Fibroblast of lung (primary cell): ENCODE results near the gene ZNF511.

Experiments used
- CTCF ChIP-seq, 2 donors: IDR thresholded peaks in 1 of 2; conservative IDR thresholded peaks in 1 of 2; 1 replicate in 1 of 2; 2 replicates in 1 of 2; pipeline ENCODE4 v1.5.1; 2011 to 2012; ENCODE audit warnings: low read length in 2 of 2, control low read depth in 1 of 2, inconsistent platforms in 1 of 2, low read depth in 1 of 2, mild to moderate bottlenecking in 1 of 2
- EZH2 ChIP-seq: IDR thresholded peaks from 2 replicates; pipeline ENCODE4 v1.5.1; 2012; ENCODE audit warnings: low read length, control low read depth, mild to moderate bottlenecking; ENCODE audit errors: missing control alignments

GRCh38 chr10:133341983-133342382 is 33.3 kb downstream of the ZNF511 start:
- TF ChIP-seq CTCF (conservative IDR thresholded peaks at IDR 0.05 in 1 of 2, IDR thresholded peaks at IDR 0.05 in 1 of 2; ENCODE audit: low read depth in 1 of 2, low read length in 2 of 2) (no peak), EZH2 (no peak)
